Amniotic epithelial cell (primary cell): ENCODE results near the gene EIF3A.
A peak's percentile ranks its signal among the peaks of the same experiment; 100 is the strongest.
"Not testable (repeated sequence)": the region's sequence is repeated elsewhere in the genome, so short reads cannot be mapped to it uniquely, and the experiment has no call there.

ENCODE experiments used
- DNase-seq: peaks from one replicate; pipeline ENCODE4 v3.0.0-alpha.2; 2010; ENCODE audit warnings: low read depth

Gene EIF3A

GRCh38 chr10:119080521-119081259 is at the start of gene EIF3A:
Gene EIF3A (minus strand): TSS chr10:119080817. CDS start chr10:119080676, 141 bp downstream.
- DNase-seq = peak; percentile 85

GRCh38 chr10:119129721-119130120 is 49.1 kb upstream of the EIF3A start:
- DNase-seq = no peak

GRCh38 chr10:119125942-119126341 is 45.3 kb upstream of the EIF3A start:
- DNase-seq = no peak

GRCh38 chr10:119120875-119121274 is 40.3 kb upstream of the EIF3A start:
- no peak for DNase-seq

GRCh38 chr10:119120413-119120867 is 39.8 kb upstream of the EIF3A start:
- peak; percentile 91 for DNase-seq

- no peak for DNase-seq
These were observed 38.8 kb upstream of the EIF3A start for GRCh38 chr10:119119400-119119799.

- no peak for DNase-seq
These were observed 37.6 kb upstream of the EIF3A start for GRCh38 chr10:119118231-119118630.

GRCh38 chr10:119116326-119116951 is 35.8 kb upstream of the EIF3A start:
- DNase-seq = peak; percentile 59

- peak; percentile 72 for DNase-seq
These were observed 35.3 kb upstream of the EIF3A start for GRCh38 chr10:119115926-119116325.

GRCh38 chr10:119113751-119114732 is 33.4 kb upstream of the EIF3A start:
- peak; percentile 99 for DNase-seq

- peak; percentile 85 for DNase-seq
These were observed 31.4 kb upstream of the EIF3A start for GRCh38 chr10:119112056-119112455.

GRCh38 chr10:119107771-119108170 is 27.2 kb upstream of the EIF3A start:
- not testable (repeated sequence) for DNase-seq

GRCh38 chr10:119107106-119107505 is 26.5 kb upstream of the EIF3A start:
- not testable (repeated sequence) for DNase-seq

GRCh38 chr10:119105899-119106298 is 25.3 kb upstream of the EIF3A start:
- not testable (repeated sequence) for DNase-seq

GRCh38 chr10:119105155-119105554 is 24.5 kb upstream of the EIF3A start:
- DNase-seq = no peak

GRCh38 chr10:119104654-119105015 is 24.0 kb upstream of the EIF3A start:
- peak; percentile 33 for DNase-seq

- peak; percentile 67 for DNase-seq
These were observed 23.5 kb upstream of the EIF3A start, which contains the start of gene DENND10 for GRCh38 chr10:119103903-119104653. Gene DENND10 (plus strand): TSS chr10:119104113. CDS start chr10:119104143, 30 bp downstream.

- DNase-seq = no peak
These were observed 22.8 kb upstream of the EIF3A start for GRCh38 chr10:119103241-119103902.

- DNase-seq = no peak
These were observed 20.9 kb upstream of the EIF3A start for GRCh38 chr10:119101366-119102098.
